Transverse colon (tissue), 4 donors: Measurements from ENCODE around the gene IFNGR1. TPM values are rescaled to one million over a fixed set of nuclear protein-coding genes. Genes with fewer than 3 reads are reported as not detected.

Source experiments
- DNase-seq: peaks from one replicate; pipeline ENCODE4 v3.0.0-alpha.2; 2019
- H3K27ac ChIP-seq, 4 donors: fragments of 200-600 bp; sonication (generic); 2 replicates each; pipeline ENCODE4 v1.5.1; 2016 to 2018; ENCODE audit warnings: inconsistent platforms in 4 of 4
- H3K27me3 ChIP-seq: fragments of 200-600 bp; sonication (generic); 2 replicates; pipeline ENCODE4 v1.5.1; 2017; ENCODE audit warnings: inconsistent platforms
- H3K36me3 ChIP-seq, 4 donors: fragments of 200-600 bp; sonication (generic); 2 replicates each; pipeline ENCODE4 v1.5.1; 2017 to 2019; ENCODE audit warnings: inconsistent platforms in 4 of 4
- H3K4me1 ChIP-seq, 4 donors: fragments of 200-600 bp; sonication (generic); 2 replicates each; pipeline ENCODE4 v1.5.1; 2017 to 2020; ENCODE audit warnings: inconsistent platforms in 4 of 4
- H3K4me3 ChIP-seq, 4 donors: fragments of 200-600 bp; sonication (generic); 1 replicate in 1 of 4; 2 replicates in 3 of 4; pipeline versions ENCODE4 v1.5.1 to v1.6.1; 2017 to 2019; ENCODE audit warnings: inconsistent platforms in 4 of 4
- H3K9me3 ChIP-seq, 2 donors: fragments of 200-600 bp; sonication (generic); 2 replicates each; pipeline ENCODE4 v1.5.1; 2017 to 2019; ENCODE audit warnings: inconsistent platforms in 2 of 2
- CTCF ChIP-seq, 5 experiments: fragments of 200-600 bp in 3 of 5; fragments of 450-650 bp in 2 of 5; sonication (generic) in 3 of 5; IDR thresholded peaks; 1 replicate in 2 of 5; 2 replicates in 3 of 5; pipeline ENCODE4 v1.5.1; 2016 to 2017; ENCODE audit warnings: antibody characterized with exemption in 5 of 5, inconsistent platforms in 3 of 5, mild to moderate bottlenecking in 2 of 5, moderate library complexity in 1 of 5
- EP300 ChIP-seq: sonication (generic); formaldehyde crosslinking; IDR thresholded peaks from one replicate; pipeline ENCODE4 v1.6.1; 2017; ENCODE audit warnings: antibody characterized with exemption, low read depth
- POLR2A ChIP-seq: fragments of 450-650 bp; IDR thresholded peaks from one replicate; pipeline ENCODE4 v1.6.1; 2016; ENCODE audit warnings: antibody characterized with exemption, mild to moderate bottlenecking, moderate library complexity
- POLR2AphosphoS5 ChIP-seq, 3 donors: sonication (generic); formaldehyde crosslinking; IDR thresholded peaks; one replicate each; pipeline ENCODE4 v1.6.1; 2016; ENCODE audit warnings: antibody characterized with exemption in 3 of 3
- WGBS, 2 donors: methylation state at CpG; one replicate each; pipeline ENCODE4 v1.1.5; 2018; ENCODE audit warnings: low coverage in 1 of 2; 5-methylcytosine and 5-hydroxymethylcytosine counted together
- in situ Hi-C, 4 donors: fragments of 200-750 bp; cut with MboI; loops; one replicate each; pipeline versions ENCODE4 v1.15.0 to v1.15.1; 2017; ENCODE audit warnings: low sequenced_read_pairs in 3 of 4, low pct_ligation_motif_present in 1 of 4, low pct_unique_long_range_greater_than_20kb in 1 of 4
- intact Hi-C: fragments of 100-400 bp; cut with DNase I; formaldehyde crosslinking; loops from one replicate; pipeline ENCODE4 v1.15.1; 2023; ENCODE audit warnings: low total_unique reads
- total RNA-seq, 4 donors: library from RNA; depleted of rRNA; stranded (reverse); fragments of >200 nt; gene quantifications; one replicate each; pipeline ENCODE4 v1.1.0, GENCODE V29; 2016

IFNGR1 gene
- total RNA-seq, 4 donors from 2014 or later, result 7.0 to 116 (median 86.8) TPM

GRCh38 chr6:137181891-137182653 is 37.1 kb downstream of the IFNGR1 start:
- Histone ChIP-seq H3K27ac (no peak overlapping the region), H3K27me3 (no peaks in the 10 kb centered on the region), H3K4me3 (no peak overlapping the region), H3K36me3 (no peaks in the 10 kb centered on the region), H3K9me3 (peaks cover 15 to 21% of the 10 kb centered on the region in 2 donors), H3K4me1 (no peaks in the 10 kb centered on the region)
- no peak for DNase-seq
- no peak for TF ChIP-seq CTCF (IDR thresholded peaks at IDR 0.05)
- TF ChIP-seq POLR2A, result no peak
- no peak for TF ChIP-seq EP300
- no peak for TF ChIP-seq POLR2AphosphoS5 (IDR thresholded peaks at IDR 0.05)
- in situ Hi-C loops (no loop called here), intact Hi-C loops (no loop called here)
- WGBS, 2 donors, result 82 to 85% methylated on average over 3 of the region's 3 CpGs

- TF ChIP-seq POLR2AphosphoS5 (IDR thresholded peaks at IDR 0.05) (no peak), CTCF (IDR thresholded peaks at IDR 0.05) (no peak), POLR2A (no peak), EP300 (no peak)
- Histone ChIP-seq H3K4me1 (no peaks in the 10 kb centered on the region), H3K27me3 (no peaks in the 10 kb centered on the region), H3K4me3 (no peak overlapping the region), H3K36me3 (no peaks in the 10 kb centered on the region), H3K27ac (no peak overlapping the region), H3K9me3 (peaks cover 3 to 5% of the 10 kb centered on the region in 2 donors)
- DNase-seq, result no peak
- WGBS, 2 donors, result 94% methylated on average over 1 of the region's 1 CpG; no CpG with 5 or more reads in 1 of the 2 donors
- intact Hi-C loops, result no loop called here
- in situ Hi-C loops, result no loop called here
Observed at GRCh38 chr6:137177611-137178010, 41.6 kb downstream of the IFNGR1 start.

DNA sequence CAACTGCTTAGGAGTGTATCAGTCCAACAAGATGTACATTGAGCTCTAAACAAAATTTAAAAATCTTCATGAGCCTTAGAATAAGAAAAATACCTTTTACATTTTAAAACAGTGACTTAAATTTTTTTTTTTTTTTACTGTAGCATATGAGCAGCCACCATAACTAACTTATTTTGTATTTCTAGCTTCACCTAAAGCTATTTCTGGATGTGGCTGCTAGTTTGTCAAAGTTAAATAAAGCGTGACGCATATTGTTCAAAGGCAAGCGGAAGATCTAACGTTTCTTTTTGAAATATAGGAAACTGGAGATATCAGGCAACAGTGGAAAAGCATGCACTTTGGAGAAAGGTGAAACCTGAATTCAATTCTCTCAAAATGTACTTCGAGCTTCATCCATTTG is 42.5 kb downstream of the IFNGR1 start:
- H3K36me3 ChIP-seq, result no peaks in the 10 kb centered on the region
- TF ChIP-seq POLR2A (no peak), POLR2AphosphoS5 (IDR thresholded peaks at IDR 0.05) (no peak), EP300 (no peak), CTCF (IDR thresholded peaks at IDR 0.05) (no peak)
- H3K27me3 ChIP-seq, result no peaks in the 10 kb centered on the region
- H3K9me3 ChIP-seq, result peaks cover 0 to 3% of the 10 kb centered on the region in 2 donors
- no peak overlapping the region for H3K27ac ChIP-seq
- no peak overlapping the region for H3K4me3 ChIP-seq
- no peak for DNase-seq
- in situ Hi-C loops, result no loop called here
- 88 to 92% methylated on average over 4 to 5 of the region's 5 CpGs for WGBS, 2 donors
- intact Hi-C loops, result no loop called here
- no peaks in the 10 kb centered on the region for H3K4me1 ChIP-seq

DNA sequence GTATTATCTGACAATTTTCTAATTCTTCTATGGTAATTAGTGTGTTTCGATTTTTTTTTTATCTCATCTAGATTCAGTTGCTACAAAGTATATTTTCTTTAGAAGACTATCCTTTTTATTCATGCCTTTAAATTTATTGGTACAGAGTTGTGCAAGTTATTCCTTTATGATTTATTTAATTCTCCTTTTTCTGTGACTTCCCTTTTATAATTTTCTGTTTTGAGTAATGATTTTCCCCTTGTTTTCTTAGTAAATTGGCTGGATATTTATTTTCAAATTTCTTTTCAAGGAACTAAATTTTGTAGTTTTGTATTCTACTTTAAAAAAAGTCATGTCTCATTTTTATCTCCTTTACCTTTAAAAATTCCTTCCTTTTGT is 43.3 kb downstream of the IFNGR1 start:
- WGBS, 2 donors, result 45 to 82% methylated on average over 1 of the region's 1 CpG
- in situ Hi-C loops, result no loop called here

More for the DNA sequence above, 43.3 kb downstream of the IFNGR1 start:
- TF ChIP-seq CTCF (IDR thresholded peaks at IDR 0.05), result no peak
- TF ChIP-seq POLR2A, result no peak
- TF ChIP-seq POLR2AphosphoS5 (IDR thresholded peaks at IDR 0.05), result no peak
- TF ChIP-seq EP300, result no peak
- no peaks in the 10 kb centered on the region for H3K36me3 ChIP-seq
- no peaks in the 10 kb centered on the region for H3K27me3 ChIP-seq
- intact Hi-C loops, result no loop called here
- DNase-seq, result no peak
- no peak overlapping the region for H3K27ac ChIP-seq
- no peaks in the 10 kb centered on the region for H3K4me1 ChIP-seq
- no peak overlapping the region for H3K4me3 ChIP-seq
- H3K9me3 ChIP-seq, result no peaks in the 10 kb centered on the region
